Kidney epithelial cell (primary cell): ENCODE measurements around the gene HSD11B1L. TPM values are rescaled to one million over a fixed set of nuclear protein-coding genes. Genes with fewer than 3 reads are reported as not detected.

Experiments used
- DNase-seq: peaks from one replicate; pipeline ENCODE4 v3.0.0-alpha.2; 2010; ENCODE audit warnings: low read depth
- H3K27me3 ChIP-seq: 2 replicates; pipeline ENCODE4 v1.6.0; 2011; ENCODE audit warnings: low read length; ENCODE audit not compliant: control insufficient read depth, insufficient read depth
- H3K36me3 ChIP-seq: 2 replicates; pipeline ENCODE4 v1.5.1; 2011; ENCODE audit warnings: low read length; ENCODE audit not compliant: control insufficient read depth, insufficient read depth
- H3K4me3 ChIP-seq: 2 replicates; pipeline ENCODE4 v1.5.1; 2011; ENCODE audit warnings: low read depth, mild to moderate bottlenecking, control low read depth, low read length
- CTCF ChIP-seq: IDR thresholded peaks from 2 replicates; pipeline ENCODE4 v1.5.1; 2011; ENCODE audit warnings: mild to moderate bottlenecking, moderate library complexity, low read length, control low read depth, inconsistent platforms; ENCODE audit not compliant: insufficient read depth, poor library complexity, severe bottlenecking
- total RNA-seq: library from RNA; depleted of rRNA; stranded (reverse); fragments of >200 nt; gene quantifications from 2 replicates; pipeline ENCODE4 v1.2.3, GENCODE V29; 2015

Gene HSD11B1L
- total RNA-seq, 1 donor from 2014 or later = 7.4 TPM

- Histone ChIP-seq H3K36me3 (peaks cover 7% of the 10 kb centered on the region), H3K4me3 (no peak overlapping the region), H3K27me3 (no peaks in the 10 kb centered on the region)
- DNase-seq = no peak
- no peak for TF ChIP-seq CTCF
Measured at GRCh38 chr19:5703819-5704818, 23.3 kb downstream of the HSD11B1L start.

- TF ChIP-seq CTCF = no peak
- Histone ChIP-seq H3K36me3 (peaks cover 7% of the 10 kb centered on the region), H3K27me3 (no peaks in the 10 kb centered on the region), H3K4me3 (no peak overlapping the region)
- DNase-seq = no peak
Measured at GRCh38 chr19:5705552-5705951, 24.7 kb downstream of the HSD11B1L start.

DNA sequence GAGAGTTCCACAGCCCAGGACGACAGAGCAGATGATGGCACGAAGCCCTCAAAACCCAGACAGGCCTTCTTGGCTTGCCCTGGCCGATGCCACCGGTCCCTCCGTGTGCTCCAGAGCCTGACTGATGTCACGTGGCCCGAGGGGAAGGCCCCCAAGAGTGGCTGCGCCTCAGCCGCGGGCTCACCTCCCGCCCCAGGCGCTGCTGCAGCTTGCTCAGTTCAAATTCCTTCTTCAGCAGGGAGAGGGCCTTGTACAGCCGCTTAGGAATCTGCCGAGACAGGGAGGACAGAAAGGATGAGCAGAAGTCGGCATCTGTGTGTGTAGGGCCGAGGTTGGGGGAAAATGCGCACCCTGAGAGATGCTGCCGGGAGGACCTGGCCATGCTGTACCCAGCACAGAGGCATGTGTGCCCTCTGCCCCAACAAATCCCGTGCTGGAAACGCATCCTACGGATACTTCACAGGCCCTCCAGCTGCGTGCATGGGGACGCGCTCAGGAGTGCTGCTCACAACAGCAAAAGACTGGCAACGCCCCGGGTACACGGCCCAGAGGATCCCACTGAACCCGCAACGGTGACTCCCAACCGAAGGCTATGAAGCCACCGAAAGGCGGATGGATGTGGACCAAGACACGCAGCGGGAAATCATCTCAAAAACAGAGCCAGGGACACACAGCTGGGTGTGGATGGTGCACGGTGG, 26.2 kb downstream of the HSD11B1L start:
- no peak for DNase-seq
- peaks cover 4% of the 10 kb centered on the region for H3K36me3 ChIP-seq
- no peak for TF ChIP-seq CTCF
- no peak overlapping the region for H3K4me3 ChIP-seq
- no peaks in the 10 kb centered on the region for H3K27me3 ChIP-seq

GRCh38 chr19:5707576-5708575, 27.0 kb downstream of the HSD11B1L start:
- no peak for TF ChIP-seq CTCF
- H3K27me3 ChIP-seq = no peaks in the 10 kb centered on the region
- DNase-seq = no peak
- no peak overlapping the region for H3K4me3 ChIP-seq
- H3K36me3 ChIP-seq = peaks cover 4% of the 10 kb centered on the region

DNA sequence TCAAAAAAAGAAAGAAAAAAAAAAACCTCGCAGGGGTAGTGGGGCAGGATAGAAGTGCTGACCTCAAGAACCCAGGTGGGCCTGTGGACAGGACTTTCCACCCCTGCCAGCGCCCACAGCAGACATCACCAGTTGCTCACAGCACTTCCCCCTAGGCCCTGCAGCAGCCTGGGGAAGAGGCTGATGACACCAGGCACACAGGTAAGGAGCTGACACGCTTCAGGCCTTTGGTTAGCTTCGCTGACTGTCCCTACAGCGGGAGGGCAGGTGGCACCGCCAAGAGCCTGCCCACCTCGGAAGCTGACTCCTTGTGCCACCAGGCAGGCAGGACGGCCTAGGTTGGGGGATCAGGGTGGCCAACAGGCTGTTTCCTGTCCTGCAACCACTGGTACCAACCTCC, 30.2 kb downstream of the HSD11B1L start:
- H3K36me3 ChIP-seq = no peaks in the 10 kb centered on the region
- DNase-seq = no peak
- H3K27me3 ChIP-seq = no peaks in the 10 kb centered on the region
- TF ChIP-seq CTCF = no peak
- no peak overlapping the region for H3K4me3 ChIP-seq
